HG03108 (cell line): ENCODE measurements around the gene KRTAP10-7.
"Not testable (repeated sequence)": the region's sequence is repeated elsewhere in the genome, so short reads cannot be mapped to it uniquely, and the experiment has no call there.

Experiments
- ATAC-seq: cut with Tn5 transposase; IDR thresholded peaks from one replicate; pipeline ENCODE4 v1.9.1; 2021; ENCODE audit warnings: moderate library complexity; ENCODE audit not compliant: unreplicated experiment

Gene KRTAP10-7

DNA sequence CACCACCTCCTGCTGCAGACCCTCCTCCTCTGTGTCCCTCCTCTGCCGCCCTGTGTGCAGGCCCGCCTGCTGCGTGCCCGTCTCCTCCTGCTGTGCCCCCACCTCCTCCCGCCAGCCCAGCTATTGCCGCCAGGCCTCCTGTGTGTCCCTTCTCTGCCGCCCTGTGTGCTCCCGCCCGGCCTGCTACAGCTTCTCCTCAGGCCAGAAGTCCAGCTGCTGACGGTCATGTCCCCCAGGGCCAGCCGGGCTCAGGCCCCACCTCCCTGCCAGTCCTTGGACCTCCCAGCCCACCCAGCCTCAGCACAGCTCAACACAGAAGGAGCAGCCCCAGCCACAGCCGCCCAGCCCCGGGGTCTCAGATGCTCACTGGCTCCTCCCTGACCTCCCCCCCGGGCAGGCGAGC lies 27.4 kb downstream of the KRTAP10-7 start:
- not testable (repeated sequence) for ATAC-seq

DNA sequence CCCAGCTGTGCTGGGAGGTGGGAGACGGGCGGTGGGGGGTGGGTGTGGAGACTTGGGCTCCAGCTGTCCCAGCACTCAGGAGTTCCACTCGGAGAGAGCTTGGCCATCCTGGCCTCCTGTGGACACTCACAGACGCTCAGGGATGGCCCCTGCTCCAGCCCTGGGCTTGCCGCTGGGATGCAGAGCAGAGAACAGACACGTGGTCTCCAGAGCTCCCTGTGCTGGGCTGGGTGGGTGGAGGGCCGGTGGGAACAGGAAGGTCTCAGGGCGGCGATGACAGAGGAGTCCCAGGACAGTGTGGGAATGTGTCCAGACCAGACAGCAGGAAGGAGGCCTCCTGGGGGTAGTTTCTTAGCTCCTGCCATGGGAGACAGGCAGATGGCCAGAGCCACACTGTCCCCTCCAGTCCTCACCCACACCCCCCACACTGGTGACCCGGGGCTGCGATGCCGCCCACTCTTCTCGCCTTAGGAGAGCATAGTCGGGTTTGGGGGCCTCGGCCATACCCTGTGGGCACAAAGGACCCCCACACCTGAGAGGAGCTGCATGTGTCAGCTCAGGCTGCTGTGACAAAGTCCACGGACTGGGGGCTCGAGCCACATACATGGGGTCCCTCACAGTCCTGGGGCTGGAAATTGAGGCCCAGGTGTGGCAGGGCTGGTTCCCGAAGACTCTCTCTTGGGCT lies 28.5 kb downstream of the KRTAP10-7 start:
- ATAC-seq = no peak

DNA sequence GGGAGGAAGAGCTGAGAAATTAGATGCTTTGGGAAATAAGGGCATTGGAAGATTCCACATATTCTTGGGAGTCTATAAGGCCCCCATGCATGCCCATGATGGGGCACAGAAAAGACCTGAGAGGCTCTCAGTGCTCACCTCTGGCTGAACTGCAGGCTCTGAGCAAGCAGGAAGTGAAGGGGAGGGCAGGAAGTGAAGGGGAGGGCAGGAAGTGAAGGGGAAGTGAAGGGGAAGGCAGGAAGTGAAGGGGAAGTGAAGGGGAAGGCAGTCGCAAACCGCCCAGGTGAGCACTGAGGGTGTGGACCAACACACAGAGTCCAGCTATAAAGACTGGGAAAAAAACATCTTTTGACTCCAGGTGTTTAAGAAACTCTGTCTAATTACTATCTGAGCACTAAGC lies 30.0 kb downstream of the KRTAP10-7 start:
- no peak for ATAC-seq

DNA sequence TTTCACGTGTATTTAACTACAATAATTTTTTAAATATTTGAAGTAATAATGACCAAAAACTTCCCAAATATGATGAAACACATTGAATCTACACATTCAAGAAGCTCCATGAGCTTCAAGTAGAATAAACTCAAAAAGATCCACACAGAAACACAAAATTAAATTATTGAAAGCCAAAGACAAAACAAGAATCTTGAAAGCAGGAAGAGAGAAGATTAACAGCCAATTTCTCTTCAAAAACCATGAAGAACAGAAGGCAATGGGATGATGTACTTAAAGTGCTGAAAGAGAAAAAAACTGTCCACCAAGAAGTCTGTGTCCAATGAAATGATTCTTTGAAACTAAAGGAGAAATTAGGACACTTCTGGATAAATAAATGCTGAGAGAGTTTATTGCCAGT lies 31.7 kb downstream of the KRTAP10-7 start:
- no peak for ATAC-seq

DNA sequence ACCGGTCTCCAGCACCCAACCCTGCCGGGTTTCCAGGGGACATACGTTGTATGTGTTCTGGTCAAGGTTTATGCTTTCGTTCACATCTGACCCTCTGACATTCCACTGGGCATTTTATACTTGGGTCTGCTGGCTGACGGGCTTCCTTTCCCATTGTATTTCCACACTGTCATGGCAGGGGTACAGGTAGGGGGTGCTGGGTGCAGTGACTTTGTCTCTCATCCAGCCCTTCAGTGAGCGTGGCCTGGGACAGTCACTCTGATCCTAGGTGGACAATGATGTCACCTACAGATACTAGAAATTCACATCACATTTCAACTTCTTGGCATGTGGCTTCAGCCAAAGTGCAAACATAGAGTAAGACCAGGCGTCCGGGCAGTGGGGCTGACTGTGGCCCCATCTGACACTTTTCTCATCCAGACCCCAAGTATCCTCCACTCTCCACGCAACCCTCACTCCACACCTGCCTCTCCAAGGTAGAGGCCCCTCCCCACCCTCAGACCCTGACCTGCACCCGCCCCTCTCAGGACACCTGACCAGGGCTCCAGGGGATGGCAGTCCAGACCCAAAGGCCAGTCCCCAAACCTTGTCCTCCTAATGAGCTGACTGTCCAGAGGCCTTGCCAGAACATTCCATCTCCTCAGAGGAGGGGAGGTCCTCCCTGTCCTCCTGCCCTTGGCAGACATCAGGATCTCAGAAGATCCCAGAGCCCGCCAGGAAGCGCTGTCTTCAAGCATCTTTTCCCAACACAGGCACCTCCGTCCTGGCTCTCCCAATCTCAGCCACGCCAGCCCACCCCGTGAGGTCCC lies 36.0 kb downstream of the KRTAP10-7 start:
- ATAC-seq = no peak

DNA sequence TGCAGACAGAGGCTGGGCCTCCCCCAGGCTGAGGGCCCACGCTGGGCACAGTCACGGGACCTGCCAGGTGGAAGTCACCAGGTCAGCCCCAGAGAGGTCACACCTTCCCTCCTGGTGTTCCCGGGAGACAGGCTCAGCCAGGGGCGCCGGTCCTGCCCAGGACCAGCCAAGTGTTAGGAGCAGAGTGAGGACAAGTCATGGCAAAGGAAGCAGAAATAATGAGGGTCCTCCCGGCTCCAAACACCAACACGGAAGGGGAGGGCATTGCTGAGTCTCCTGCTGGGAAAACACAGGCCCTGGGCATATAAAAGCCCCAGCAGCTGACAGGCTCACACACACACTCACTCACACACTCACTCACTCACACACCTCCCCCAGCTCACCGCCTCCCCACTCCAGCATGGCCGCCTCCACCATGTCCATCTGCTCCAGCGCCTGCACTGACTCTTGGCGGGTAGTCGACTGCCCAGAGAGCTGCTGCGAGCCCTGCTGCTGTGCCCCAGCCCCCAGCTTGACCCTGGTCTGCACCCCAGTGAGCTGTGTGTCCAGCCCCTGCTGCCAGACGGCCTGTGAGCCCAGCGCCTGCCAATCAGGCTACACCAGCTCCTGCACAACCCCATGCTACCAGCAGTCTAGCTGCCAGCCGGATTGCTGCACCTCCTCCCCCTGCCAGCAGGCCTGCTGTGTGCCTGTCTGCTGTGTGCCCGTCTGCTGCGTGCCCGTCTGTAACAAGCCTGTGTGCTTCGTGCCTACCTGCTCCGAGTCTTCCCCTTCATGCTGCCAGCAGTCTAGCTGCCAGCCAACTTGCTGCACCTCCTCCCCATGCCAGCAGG lies 36.8 kb downstream of the KRTAP10-7 start, which contains the start of gene KRTAP10-10:
Gene KRTAP10-10, plus strand, starts transcription at position 339 of the 833 bp plus-strand sequence. Its CDS starts 62 bp downstream, at position 401.
- ATAC-seq = no peak

DNA sequence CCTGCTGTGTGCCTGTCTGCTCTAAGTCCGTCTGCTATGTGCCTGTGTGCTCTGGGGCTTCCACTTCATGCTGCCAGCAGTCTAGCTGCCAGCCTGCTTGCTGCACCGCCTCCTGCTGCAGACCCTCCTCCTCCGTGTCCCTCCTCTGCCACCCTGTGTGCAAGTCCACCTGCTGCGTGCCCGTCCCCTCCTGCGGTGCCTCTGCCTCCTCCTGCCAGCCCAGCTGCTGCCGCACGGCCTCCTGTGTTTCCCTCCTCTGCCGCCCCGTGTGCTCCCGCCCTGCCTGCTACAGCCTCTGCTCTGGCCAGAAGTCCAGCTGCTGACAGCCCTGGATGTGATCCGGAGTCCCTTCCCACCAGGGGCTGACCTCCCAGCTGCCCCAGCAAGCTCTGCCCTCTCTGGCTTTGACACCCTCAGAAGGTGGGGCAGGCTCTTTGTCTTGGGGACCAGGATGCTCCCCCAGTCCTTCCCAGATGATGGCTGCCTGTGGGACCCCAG lies 37.5 kb downstream of the KRTAP10-7 start:
- ATAC-seq = not testable (repeated sequence)

DNA sequence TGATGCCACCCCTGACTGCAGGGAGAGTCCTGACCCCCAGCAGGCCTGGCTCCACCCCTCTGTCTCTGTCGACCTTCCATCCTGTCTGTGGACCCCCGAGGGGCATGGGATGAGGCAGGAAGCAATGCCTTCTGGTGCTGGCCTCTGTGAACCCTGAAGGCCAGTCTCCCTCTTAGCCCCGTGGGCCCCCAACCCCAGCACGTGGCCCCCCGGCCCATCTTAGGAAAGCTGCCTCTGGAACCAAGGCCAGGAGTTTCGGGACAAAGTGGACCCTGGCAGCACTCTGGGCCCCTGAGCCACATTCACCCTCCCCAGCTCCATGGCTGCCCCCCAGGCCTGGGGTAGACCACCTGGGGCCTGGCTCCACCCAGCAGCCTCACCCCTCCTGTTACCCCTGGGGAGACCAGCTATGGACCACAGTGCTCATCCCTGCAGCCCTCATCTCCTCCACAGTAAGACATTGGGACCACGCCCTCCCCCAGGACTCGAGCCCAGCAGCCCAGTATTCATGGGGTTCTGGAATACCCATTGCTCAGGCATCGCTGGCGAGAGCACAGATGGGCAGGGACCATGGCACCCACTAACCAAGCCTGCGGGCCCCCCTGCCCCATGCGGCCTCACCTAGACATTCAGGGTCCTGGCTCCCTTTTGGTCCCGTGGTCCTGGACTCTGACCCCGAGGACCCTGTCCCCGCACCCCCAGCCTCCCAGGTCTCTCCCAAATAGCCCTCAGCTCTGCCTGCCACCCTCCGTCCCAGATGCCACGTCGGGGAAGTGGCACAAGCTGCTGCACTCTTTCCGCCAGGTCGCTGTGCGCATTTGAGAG lies 38.3 kb downstream of the KRTAP10-7 start:
- ATAC-seq = not testable (repeated sequence)

DNA sequence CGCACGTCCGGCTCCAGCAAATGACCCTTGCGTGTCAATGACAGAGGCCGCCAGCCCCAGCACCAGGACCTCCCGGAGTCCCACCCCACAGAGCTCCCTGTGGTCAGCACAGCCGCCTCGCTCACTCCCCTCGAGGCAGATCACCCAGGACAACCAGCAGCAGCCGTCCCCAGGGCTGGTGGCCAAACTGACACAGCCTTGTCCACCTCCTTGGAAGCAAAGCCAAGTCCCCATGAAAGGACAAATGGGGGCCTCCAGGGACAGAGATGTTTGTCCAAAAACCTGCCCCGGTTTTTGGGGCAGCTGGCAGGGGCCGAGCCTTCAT lies 38.9 kb downstream of the KRTAP10-7 start:
- no peak for ATAC-seq

DNA sequence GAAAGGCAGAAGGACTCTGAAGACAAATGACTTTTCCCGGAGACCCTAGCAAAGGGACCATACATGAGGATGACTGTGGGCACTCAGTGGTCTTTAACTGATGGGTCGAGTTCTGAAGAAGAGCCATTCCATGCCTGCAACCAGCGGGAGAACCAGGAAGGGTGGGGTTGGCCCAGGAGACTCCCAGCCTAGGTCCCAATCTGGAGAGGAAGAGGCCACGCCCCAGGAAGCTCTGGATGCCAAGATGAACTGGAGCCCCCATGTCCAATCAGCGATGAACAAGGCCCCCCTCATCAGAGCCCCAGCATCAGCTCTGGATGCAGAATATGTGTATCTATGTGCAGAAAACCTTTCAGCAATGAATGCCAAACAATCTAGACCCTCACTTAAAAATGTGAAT lies 40.4 kb downstream of the KRTAP10-7 start:
- no peak for ATAC-seq

DNA sequence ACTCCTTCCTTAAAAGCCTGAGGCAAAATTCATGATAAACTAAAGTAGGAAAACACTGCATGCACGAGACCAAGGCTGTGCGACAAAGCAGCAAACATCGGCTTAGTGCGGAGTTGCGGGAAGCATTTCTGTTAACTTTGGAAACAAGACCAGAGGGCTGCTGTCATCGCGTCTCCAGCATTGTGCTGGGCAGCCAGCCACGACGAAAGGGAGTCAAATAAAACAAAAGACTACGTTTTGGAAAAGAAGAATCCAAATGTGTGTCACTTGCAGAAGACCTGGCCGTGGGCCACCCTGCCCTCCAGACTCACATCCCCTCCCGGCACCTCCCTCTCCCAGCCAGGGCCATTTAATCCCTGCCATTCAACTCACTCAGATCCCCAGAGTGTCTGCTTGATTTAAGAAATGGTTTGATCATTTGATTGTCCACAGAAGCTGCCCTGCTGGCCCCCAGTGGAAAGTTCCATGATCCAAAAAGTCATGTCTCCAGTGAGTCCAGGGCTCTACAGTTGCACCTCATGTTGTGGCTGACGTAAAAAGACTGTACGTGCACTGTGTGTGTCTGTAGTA lies 43.4 kb downstream of the KRTAP10-7 start:
- ATAC-seq = no peak

DNA sequence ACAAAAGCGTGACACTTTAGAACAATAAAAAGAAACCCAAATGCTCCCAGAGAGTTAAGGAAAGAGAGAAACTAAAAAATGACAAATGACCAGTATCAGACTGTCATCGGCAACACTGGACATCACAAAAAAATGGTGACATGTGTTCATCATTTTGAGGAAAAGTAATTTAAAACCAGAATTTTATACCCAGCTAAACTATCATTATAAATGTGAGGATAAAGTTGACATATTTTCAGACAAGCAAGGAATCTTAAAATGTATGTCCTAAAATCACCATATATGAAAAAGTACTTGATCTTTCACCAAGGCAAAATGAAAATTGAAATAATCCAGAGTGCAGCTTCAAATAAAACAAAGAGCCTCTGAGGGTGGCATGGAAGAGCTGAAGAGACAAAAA lies 44.5 kb downstream of the KRTAP10-7 start:
- ATAC-seq = no peak

DNA sequence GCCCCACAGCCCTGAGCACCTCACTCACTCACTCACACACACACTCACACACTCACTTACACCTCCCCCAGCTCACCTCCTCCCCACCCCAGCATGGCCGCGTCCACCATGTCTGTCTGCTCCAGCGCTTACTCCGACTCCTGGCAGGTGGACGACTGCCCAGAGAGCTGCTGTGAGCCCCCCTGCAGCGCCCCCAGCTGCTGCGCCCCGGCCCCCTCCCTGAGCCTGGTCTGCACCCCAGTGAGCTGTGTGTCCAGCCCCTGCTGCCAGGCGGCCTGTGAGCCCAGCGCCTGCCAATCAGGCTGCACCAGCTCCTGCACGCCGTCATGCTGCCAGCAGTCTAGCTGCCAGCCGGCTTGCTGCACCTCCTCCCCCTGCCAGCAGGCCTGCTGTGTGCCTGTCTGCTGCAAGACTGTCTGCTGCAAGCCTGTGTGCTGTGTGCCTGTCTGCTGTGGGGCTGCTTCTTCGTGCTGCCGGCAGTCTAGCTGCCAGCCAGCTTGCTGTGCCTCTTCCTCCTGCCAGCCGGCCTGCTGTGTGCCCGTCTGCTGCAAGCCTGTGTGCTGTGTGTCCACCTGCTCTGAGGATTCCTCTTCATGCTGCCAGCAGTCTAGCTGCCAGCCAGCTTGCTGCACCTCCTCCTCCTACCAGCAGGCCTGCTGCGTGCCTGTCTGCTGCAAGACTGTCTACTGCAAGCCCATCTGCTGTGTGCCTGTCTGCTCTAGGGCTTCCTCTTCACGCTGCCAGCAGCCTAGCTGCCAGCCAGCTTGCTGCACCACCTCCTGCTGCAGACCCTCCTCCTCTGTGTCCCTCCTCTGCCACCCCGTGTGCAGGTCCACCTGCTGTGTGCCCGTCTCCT lies 46.2 kb downstream of the KRTAP10-7 start, which contains the start of gene KRTAP10-11:
Gene KRTAP10-11, plus strand, starts transcription at position 49 of the 856 bp plus-strand sequence. Its CDS starts 45 bp downstream, at position 94.
- ATAC-seq = not testable (repeated sequence)

DNA sequence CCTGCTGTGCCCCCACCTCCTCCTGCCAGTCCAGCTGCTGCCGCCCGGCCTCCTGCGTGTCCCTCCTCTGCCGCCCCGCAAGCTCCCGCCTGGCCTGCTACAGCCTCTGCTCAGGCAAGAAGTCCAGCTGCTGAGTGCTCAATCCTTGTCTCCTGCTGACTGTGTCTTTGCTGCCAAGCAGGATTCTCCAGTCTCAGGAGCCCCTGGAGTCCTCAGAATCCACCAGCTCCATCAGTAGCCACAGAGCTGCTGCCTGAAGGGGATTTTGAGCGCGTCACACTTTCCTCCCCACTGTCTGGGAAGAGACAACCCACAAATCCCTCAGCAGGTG lies 46.8 kb downstream of the KRTAP10-7 start:
- ATAC-seq = no peak

DNA sequence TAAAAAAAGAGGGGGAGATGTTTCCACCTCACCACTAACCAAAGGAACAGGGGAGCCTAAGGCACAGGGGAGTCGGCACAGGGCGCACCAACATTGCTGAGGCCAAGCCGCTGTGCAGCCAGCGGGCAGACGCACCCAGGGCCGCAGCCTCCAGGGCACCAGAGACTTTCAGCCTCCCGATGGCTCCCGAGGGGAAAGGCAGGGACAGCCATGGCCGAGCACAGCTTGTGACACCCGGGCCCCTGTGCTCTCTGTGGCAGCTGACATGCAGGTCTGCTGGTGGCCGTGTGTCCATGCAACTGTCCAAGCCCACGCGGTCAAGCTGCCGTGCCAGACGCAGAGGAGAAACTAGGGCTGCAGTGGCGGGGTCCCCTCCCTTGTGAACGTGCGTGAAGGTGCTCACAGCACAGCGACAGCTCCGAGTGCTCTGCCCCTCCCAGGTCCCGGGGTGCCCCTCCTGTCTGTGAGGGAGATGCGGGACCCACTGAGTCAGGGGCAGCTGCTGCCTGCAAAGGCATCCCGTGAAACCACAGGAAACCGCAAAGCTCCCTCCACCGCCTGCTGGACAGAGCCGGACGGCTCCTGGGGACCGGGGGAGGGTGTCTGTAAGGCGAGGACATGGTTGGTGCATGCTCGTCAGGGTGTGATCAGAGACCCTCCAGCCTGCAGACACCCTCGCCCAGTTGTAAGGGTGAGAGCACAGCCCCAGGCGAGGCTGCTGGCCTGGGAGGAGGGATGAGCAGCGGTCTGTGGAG lies 48.3 kb downstream of the KRTAP10-7 start:
- ATAC-seq = no peak

DNA sequence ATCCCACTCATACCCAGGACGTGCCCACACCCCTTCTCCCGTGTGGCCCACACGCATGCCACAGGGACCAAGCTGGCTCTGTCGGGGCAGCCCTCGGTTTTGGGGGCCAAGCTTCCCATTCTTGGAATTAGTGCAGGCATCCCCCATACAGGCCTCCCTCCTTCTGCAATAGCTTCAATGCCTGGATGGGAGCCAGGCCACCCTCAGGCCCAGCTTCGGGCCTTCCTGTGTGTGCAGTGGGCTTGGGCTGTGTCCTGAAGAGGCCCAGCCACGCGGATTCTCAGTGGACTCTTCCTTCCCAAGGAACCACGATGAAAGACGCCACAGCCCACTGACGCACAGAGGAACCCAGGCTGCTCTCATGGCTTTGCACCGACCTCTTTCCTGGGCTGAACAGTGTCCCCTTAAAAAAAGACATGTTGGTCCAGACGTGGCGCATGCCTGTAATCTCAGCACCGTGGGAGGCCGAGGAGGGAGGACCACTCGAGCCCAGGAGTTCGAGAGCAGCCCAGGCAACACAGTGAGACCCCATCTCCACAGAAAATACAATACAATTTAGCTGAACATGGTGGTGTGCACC lies 49.2 kb downstream of the KRTAP10-7 start:
- ATAC-seq = no peak

DNA sequence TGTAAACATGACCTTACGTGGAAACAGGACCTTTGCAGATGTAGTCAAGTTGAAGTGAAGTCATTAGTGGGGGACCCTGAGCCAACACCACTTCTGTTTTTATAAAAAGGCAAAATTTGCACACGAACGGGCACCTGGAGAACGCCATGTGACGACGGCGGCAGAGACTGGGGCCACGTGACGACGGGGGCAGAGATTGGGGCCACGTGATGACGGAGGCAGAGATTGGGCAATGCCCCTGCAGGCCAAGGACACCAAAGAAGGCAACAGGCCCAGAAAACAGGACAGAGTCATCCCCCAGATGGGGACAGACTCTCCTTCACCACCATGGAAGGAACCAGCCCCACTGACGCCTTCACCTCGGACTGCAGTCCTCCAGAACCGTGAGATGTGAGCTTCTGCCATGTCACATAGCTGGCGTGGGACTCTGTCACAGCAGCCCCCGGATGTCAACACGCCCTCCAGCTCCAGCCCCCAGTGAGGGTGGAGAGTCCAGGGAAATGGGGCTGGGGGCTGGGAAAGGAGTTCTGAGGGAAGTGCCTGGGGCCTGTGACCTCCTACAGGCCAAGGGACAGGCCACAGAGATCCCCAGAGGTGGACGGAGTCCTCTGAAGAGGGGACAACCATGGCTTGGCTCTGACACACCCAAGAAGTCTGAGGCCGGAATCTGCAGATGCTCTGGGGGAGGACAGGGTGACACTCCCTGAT lies 50.0 kb downstream of the KRTAP10-7 start:
- ATAC-seq = no peak
